ENCODE data around the gene USP20. TPM values are rescaled to one million over a fixed set of nuclear protein-coding genes. Genes with fewer than 3 reads are reported as not detected.
A peak's percentile ranks its signal among the peaks of the same experiment; 100 is the strongest.

USP20 gene
- total and polyA plus RNA-seq, 10 of the 15 experiments (the other 5 are each of a cell fraction or from before 2014, with no cell fraction given) = 0.66 to 23.3 (median 11.0) TPM

DNA sequence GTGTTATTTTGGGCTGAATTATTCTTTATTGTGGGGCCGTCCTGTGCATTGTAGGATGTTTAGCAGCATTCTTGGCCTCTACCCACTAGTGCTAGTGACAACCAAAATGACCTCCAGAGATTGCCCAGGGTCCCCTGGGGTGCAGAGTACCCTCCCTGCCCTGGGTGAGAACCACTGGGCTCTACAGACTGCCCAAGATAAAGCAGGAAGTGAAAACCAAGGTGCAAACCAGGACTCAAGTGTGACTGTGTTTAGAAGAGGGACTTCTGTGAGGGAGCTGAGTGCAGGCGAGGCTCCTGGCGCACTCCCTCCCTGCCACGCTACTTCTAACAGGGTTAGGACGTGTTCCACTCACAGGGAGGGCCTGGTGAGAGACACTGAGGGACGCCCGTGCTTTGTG lies 41.6 kb downstream of the USP20 start (continued):
- TF ChIP-seq IKZF1 (conservative IDR thresholded peaks at IDR 0.05) (0 out of 2 replicates have a peak, but pooled peaks have one; percentile 20), SPI1 (IDR thresholded peaks at IDR 0.05; ENCODE audit: borderline replicate concordance, insufficient read depth, low read depth, low read length) (peak; percentile 71; the same call in 1 of the 2 replicates), ESRRA (IDR thresholded peaks at IDR 0.05; ENCODE audit: low read length) (no peak), YY1 (IDR thresholded peaks at IDR 0.05; ENCODE audit: low read depth, low read length) (no peak), ATF7 (IDR thresholded peaks at IDR 0.05; ENCODE audit: low read depth) (no peak), MTA2 (IDR thresholded peaks at IDR 0.05; ENCODE audit: low read depth) (no peak), SP1 (IDR thresholded peaks at IDR 0.05; ENCODE audit: low read depth, low read length) (no peak), NFYB (IDR thresholded peaks at IDR 0.05; ENCODE audit: insufficient read depth, low read depth, low read length) (no peak), SREBF1 (IDR thresholded peaks at IDR 0.05; ENCODE audit: low read length) (no peak), KAT2A (conservative IDR thresholded peaks at IDR 0.05; ENCODE audit: control insufficient read depth, low read depth, low read length) (no peak), NBN (IDR thresholded peaks at IDR 0.05) (no peak), SMAD1 (IDR thresholded peaks at IDR 0.05; ENCODE audit: low read depth, partially characterized antibody) (no peak), MEF2B (IDR thresholded peaks at IDR 0.05; ENCODE audit: partially characterized antibody, poor library complexity, severe bottlenecking) (peak; percentile 52)
- TF ChIP-seq, protein P1, sequence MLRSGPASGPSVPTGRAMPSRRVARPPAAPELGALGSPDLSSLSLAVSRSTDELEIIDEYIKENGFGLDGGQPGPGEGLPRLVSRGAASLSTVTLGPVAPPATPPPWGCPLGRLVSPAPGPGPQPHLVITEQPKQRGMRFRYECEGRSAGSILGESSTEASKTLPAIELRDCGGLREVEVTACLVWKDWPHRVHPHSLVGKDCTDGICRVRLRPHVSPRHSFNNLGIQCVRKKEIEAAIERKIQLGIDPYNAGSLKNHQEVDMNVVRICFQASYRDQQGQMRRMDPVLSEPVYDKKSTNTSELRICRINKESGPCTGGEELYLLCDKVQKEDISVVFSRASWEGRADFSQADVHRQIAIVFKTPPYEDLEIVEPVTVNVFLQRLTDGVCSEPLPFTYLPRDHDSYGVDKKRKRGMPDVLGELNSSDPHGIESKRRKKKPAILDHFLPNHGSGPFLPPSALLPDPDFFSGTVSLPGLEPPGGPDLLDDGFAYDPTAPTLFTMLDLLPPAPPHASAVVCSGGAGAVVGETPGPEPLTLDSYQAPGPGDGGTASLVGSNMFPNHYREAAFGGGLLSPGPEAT (IDR thresholded peaks at IDR 0.05; ENCODE audit: low read depth) = no peak
- TF ChIP-seq, protein P2, sequence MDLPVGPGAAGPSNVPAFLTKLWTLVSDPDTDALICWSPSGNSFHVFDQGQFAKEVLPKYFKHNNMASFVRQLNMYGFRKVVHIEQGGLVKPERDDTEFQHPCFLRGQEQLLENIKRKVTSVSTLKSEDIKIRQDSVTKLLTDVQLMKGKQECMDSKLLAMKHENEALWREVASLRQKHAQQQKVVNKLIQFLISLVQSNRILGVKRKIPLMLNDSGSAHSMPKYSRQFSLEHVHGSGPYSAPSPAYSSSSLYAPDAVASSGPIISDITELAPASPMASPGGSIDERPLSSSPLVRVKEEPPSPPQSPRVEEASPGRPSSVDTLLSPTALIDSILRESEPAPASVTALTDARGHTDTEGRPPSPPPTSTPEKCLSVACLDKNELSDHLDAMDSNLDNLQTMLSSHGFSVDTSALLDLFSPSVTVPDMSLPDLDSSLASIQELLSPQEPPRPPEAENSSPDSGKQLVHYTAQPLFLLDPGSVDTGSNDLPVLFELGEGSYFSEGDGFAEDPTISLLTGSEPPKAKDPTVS (IDR thresholded peaks at IDR 0.05; ENCODE audit: low read depth, low read length) = no peak
- TF ChIP-seq, protein P3, sequence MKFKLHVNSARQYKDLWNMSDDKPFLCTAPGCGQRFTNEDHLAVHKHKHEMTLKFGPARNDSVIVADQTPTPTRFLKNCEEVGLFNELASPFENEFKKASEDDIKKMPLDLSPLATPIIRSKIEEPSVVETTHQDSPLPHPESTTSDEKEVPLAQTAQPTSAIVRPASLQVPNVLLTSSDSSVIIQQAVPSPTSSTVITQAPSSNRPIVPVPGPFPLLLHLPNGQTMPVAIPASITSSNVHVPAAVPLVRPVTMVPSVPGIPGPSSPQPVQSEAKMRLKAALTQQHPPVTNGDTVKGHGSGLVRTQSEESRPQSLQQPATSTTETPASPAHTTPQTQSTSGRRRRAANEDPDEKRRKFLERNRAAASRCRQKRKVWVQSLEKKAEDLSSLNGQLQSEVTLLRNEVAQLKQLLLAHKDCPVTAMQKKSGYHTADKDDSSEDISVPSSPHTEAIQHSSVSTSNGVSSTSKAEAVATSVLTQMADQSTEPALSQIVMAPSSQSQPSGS (IDR thresholded peaks at IDR 0.05; ENCODE audit: low read length) = no peak
- TF ChIP-seq, protein P4, sequence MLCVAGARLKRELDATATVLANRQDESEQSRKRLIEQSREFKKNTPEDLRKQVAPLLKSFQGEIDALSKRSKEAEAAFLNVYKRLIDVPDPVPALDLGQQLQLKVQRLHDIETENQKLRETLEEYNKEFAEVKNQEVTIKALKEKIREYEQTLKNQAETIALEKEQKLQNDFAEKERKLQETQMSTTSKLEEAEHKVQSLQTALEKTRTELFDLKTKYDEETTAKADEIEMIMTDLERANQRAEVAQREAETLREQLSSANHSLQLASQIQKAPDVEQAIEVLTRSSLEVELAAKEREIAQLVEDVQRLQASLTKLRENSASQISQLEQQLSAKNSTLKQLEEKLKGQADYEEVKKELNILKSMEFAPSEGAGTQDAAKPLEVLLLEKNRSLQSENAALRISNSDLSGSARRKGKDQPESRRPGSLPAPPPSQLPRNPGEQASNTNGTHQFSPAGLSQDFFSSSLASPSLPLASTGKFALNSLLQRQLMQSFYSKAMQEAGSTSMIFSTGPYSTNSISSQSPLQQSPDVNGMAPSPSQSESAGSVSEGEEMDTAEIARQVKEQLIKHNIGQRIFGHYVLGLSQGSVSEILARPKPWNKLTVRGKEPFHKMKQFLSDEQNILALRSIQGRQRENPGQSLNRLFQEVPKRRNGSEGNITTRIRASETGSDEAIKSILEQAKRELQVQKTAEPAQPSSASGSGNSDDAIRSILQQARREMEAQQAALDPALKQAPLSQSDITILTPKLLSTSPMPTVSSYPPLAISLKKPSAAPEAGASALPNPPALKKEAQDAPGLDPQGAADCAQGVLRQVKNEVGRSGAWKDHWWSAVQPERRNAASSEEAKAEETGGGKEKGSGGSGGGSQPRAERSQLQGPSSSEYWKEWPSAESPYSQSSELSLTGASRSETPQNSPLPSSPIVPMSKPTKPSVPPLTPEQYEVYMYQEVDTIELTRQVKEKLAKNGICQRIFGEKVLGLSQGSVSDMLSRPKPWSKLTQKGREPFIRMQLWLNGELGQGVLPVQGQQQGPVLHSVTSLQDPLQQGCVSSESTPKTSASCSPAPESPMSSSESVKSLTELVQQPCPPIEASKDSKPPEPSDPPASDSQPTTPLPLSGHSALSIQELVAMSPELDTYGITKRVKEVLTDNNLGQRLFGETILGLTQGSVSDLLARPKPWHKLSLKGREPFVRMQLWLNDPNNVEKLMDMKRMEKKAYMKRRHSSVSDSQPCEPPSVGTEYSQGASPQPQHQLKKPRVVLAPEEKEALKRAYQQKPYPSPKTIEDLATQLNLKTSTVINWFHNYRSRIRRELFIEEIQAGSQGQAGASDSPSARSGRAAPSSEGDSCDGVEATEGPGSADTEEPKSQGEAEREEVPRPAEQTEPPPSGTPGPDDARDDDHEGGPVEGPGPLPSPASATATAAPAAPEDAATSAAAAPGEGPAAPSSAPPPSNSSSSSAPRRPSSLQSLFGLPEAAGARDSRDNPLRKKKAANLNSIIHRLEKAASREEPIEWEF (IDR thresholded peaks at IDR 0.05; ENCODE audit: insufficient replicate concordance, low read depth, low read length) = no peak
- TF ChIP-seq, protein P5, sequence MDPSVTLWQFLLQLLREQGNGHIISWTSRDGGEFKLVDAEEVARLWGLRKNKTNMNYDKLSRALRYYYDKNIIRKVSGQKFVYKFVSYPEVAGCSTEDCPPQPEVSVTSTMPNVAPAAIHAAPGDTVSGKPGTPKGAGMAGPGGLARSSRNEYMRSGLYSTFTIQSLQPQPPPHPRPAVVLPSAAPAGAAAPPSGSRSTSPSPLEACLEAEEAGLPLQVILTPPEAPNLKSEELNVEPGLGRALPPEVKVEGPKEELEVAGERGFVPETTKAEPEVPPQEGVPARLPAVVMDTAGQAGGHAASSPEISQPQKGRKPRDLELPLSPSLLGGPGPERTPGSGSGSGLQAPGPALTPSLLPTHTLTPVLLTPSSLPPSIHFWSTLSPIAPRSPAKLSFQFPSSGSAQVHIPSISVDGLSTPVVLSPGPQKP (IDR thresholded peaks at IDR 0.05; ENCODE audit: low read depth, low read length) = no peak
